Hepatocyte (in vitro differentiated cells): ENCODE data around the gene ADAMTS3.

Experiments
- CTCF ChIP-seq: fragments of 200-600 bp; sonication (generic); IDR thresholded peaks from 2 replicates; pipeline ENCODE4 v1.5.1; 2016; ENCODE audit warnings: antibody characterized with exemption, mild to moderate bottlenecking; ENCODE audit not compliant: poor library complexity
- EZH2 ChIP-seq: fragments of 200-600 bp; sonication (generic); IDR thresholded peaks from 2 replicates; pipeline ENCODE4 v1.6.1; 2016; ENCODE audit warnings: antibody characterized with exemption, mild to moderate bottlenecking, borderline replicate concordance
- EZH2phosphoT487 ChIP-seq: fragments of 200-600 bp; sonication (generic); IDR thresholded peaks from one replicate; pipeline ENCODE4 v1.6.1; 2018; ENCODE audit warnings: antibody characterized with exemption, mild to moderate bottlenecking, low read depth, moderate library complexity; ENCODE audit not compliant: unreplicated experiment, severe bottlenecking

GRCh38 chr4:72571337-72571736 lies 2.3 kb upstream of the ADAMTS3 start:
- TF ChIP-seq CTCF (no peak), EZH2 (no peak), EZH2phosphoT487 (no peak)
